ENCODE results near the gene TNK1.

The TNK1 gene

GRCh38 chr17:7340179-7340578 is 40.7 kb upstream of the TNK1 start:
- DNase-seq (ENCODE audit: low read depth): peak; percentile 23
- H3K4me3 ChIP-seq (ENCODE audit: low read depth, low read length): no peak overlapping the region
- TF ChIP-seq, protein P1, sequence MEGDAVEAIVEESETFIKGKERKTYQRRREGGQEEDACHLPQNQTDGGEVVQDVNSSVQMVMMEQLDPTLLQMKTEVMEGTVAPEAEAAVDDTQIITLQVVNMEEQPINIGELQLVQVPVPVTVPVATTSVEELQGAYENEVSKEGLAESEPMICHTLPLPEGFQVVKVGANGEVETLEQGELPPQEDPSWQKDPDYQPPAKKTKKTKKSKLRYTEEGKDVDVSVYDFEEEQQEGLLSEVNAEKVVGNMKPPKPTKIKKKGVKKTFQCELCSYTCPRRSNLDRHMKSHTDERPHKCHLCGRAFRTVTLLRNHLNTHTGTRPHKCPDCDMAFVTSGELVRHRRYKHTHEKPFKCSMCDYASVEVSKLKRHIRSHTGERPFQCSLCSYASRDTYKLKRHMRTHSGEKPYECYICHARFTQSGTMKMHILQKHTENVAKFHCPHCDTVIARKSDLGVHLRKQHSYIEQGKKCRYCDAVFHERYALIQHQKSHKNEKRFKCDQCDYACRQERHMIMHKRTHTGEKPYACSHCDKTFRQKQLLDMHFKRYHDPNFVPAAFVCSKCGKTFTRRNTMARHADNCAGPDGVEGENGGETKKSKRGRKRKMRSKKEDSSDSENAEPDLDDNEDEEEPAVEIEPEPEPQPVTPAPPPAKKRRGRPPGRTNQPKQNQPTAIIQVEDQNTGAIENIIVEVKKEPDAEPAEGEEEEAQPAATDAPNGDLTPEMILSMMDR (IDR thresholded peaks at IDR 0.05; ENCODE audit: low read depth, low read length): no peak
- no peak for TF ChIP-seq POLR2A (IDR thresholded peaks at IDR 0.05; ENCODE audit: extremely low read depth, insufficient read length)
- TF ChIP-seq MAX (IDR thresholded peaks at IDR 0.05; ENCODE audit: low read depth, low read length): no peak
- TF ChIP-seq MYC (IDR thresholded peaks at IDR 0.05; ENCODE audit: low read depth, low read length): no peak

DNA sequence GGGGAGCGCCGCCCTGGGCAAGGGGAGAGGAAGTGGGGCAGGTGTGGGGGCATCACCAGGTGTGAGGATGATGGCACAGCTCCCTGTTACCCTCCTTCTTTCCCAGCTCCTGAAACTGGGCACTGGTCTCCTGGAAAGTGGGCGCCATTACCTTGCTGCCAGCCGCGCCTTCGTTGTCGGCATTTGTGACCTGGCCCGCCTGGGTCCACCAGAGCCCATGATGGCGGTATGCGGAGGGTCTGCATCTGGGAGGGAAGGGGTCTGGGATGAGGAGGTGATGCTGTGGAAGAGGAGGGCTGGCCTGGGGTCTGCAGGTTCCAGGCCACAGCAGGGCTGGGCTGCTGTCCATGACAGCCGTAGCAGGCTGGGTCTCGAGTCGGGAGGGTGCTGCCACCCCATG is 39.0 kb upstream of the TNK1 start:
- no peak overlapping the region for H3K4me3 ChIP-seq (ENCODE audit: low read depth, low read length)
- TF ChIP-seq POLR2A (IDR thresholded peaks at IDR 0.05; ENCODE audit: extremely low read depth, insufficient read length) (no peak), MAX (IDR thresholded peaks at IDR 0.05; ENCODE audit: low read depth, low read length) (no peak), MYC (IDR thresholded peaks at IDR 0.05; ENCODE audit: low read depth, low read length) (no peak)
- TF ChIP-seq, protein P1 (IDR thresholded peaks at IDR 0.05; ENCODE audit: low read depth, low read length): no peak
- DNase-seq (ENCODE audit: low read depth): no peak

GRCh38 chr17:7343250-7343649 is 37.6 kb upstream of the TNK1 start:
- DNase-seq (ENCODE audit: low read depth): no peak
- no peak overlapping the region for H3K4me3 ChIP-seq (ENCODE audit: low read depth, low read length)
- TF ChIP-seq POLR2A (IDR thresholded peaks at IDR 0.05; ENCODE audit: extremely low read depth, insufficient read length) (no peak), MYC (IDR thresholded peaks at IDR 0.05; ENCODE audit: low read depth, low read length) (no peak), MAX (IDR thresholded peaks at IDR 0.05; ENCODE audit: low read depth, low read length) (no peak)
- TF ChIP-seq, protein P1 (IDR thresholded peaks at IDR 0.05; ENCODE audit: low read depth, low read length): no peak

DNA sequence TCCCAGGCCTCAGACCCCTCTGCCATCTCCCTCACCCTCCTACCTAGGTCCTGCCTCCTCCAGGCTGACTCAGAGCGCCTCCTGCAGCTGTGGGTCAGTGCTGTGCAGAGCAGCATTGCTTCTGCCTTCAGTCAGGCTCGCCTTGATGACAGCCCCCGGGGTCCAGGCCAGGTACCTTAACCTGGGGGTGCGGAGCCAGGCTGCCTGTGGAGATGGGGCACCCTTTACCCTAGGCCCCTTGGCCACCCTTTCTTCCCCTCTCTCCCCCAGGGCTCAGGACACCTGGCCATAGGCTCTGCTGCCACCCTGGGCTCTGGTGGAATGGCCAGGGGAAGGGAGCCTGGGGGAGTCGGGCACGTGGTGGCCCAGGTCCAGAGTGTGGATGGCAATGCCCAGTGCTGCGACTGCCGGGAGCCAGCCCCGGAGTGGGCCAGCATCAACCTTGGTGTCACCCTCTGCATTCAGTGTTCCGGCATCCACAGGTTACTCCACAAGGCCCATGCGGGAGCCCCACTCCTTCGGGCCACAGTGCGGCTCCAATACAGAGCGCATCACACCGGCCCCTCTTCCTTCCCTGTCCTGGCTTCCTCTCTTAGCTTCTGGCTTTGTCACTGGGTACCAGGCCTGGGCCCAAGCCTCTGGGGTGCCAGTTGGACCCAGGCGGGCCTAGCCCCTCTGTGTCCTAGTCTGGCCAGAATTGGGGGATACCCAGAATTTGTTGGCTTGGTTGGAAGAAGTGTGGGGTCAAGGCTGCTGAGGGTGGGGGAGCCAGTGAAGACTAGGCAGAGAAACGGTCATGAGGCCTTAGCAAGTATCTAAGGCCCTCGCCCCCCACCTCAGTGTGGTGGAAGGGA is 33.9 kb upstream of the TNK1 start:
- TF ChIP-seq MAX (IDR thresholded peaks at IDR 0.05; ENCODE audit: low read depth, low read length): no peak
- TF ChIP-seq, protein P1 (IDR thresholded peaks at IDR 0.05; ENCODE audit: low read depth, low read length): no peak
- no peak for DNase-seq (ENCODE audit: low read depth)
- H3K4me3 ChIP-seq (ENCODE audit: low read depth, low read length): no peak overlapping the region

GRCh38 chr17:7347630-7348477 is 33.0 kb upstream of the TNK1 start:
- H3K4me3 ChIP-seq (ENCODE audit: low read depth, low read length): no peak overlapping the region
- TF ChIP-seq POLR2A (IDR thresholded peaks at IDR 0.05; ENCODE audit: extremely low read depth, insufficient read length) (no peak), MYC (IDR thresholded peaks at IDR 0.05; ENCODE audit: low read depth, low read length) (no peak), MAX (IDR thresholded peaks at IDR 0.05; ENCODE audit: low read depth, low read length) (no peak)
- TF ChIP-seq, protein P1 (IDR thresholded peaks at IDR 0.05; ENCODE audit: low read depth, low read length): no peak
- no peak for DNase-seq (ENCODE audit: low read depth)

Data from NB4 (cell line).